CD4-positive, alpha-beta T cell treated with Interleukin-2 at 100 ng/mL for 4 hours (primary cell): ENCODE results near the gene DAB2.

Source experiments
- DNase-seq: peaks from one replicate; pipeline ENCODE4 v3.0.0-alpha.2; 2020; ENCODE audit warnings: low spot score

The DAB2 gene

GRCh38 chr5:39381376-39381775 is 43.4 kb downstream of the DAB2 start:
- DNase-seq: no peak

- no peak for DNase-seq
These were observed 45.1 kb downstream of the DAB2 start for GRCh38 chr5:39379693-39380092.

- DNase-seq: no peak
These were observed 47.2 kb downstream of the DAB2 start for GRCh38 chr5:39377613-39378012.

GRCh38 chr5:39376293-39376714 is 48.5 kb downstream of the DAB2 start:
- DNase-seq: peak; percentile 68

GRCh38 chr5:39373791-39374190 is 51.0 kb downstream of the DAB2 start:
- no peak for DNase-seq

GRCh38 chr5:39371367-39371635 is 53.5 kb downstream of the DAB2 start:
- DNase-seq: no peak

- no peak for DNase-seq
These were observed 54.0 kb downstream of the DAB2 start for GRCh38 chr5:39370555-39371366.

- DNase-seq: no peak
These were observed 55.5 kb downstream of the DAB2 start for GRCh38 chr5:39369123-39369815.

GRCh38 chr5:39368116-39368515 is 56.7 kb downstream of the DAB2 start:
- no peak for DNase-seq

- DNase-seq: no peak
These were observed 57.1 kb downstream of the DAB2 start for GRCh38 chr5:39367711-39368110.

GRCh38 chr5:39364367-39364766 is 60.4 kb downstream of the DAB2 start, which contains the start of gene C9:
Gene C9, minus strand, starts transcription at chr5:39364495. Its CDS starts 31 bp downstream, at chr5:39364464.
- no peak for DNase-seq

- DNase-seq: no peak
These were observed 61.6 kb downstream of the DAB2 start for GRCh38 chr5:39363217-39363616.

- DNase-seq: no peak
These were observed 62.1 kb downstream of the DAB2 start for GRCh38 chr5:39362646-39363045.

- DNase-seq: no peak
These were observed 63.5 kb downstream of the DAB2 start for GRCh38 chr5:39361306-39361705.

GRCh38 chr5:39360471-39361111 is 64.2 kb downstream of the DAB2 start:
- no peak for DNase-seq

GRCh38 chr5:39356263-39356662 is 68.5 kb downstream of the DAB2 start:
- DNase-seq: no peak

- no peak for DNase-seq
These were observed 69.5 kb downstream of the DAB2 start for GRCh38 chr5:39355324-39355723.

- DNase-seq: no peak
These were observed 70.9 kb downstream of the DAB2 start for GRCh38 chr5:39353717-39354399.

GRCh38 chr5:39352951-39353350 is 71.8 kb downstream of the DAB2 start:
- DNase-seq: no peak

- DNase-seq: no peak
These were observed 72.6 kb downstream of the DAB2 start for GRCh38 chr5:39352170-39352569.

GRCh38 chr5:39349484-39349883 is 75.3 kb downstream of the DAB2 start:
- no peak for DNase-seq

GRCh38 chr5:39342460-39342859 is 82.3 kb downstream of the DAB2 start:
- no peak for DNase-seq

- DNase-seq: no peak
These were observed 82.9 kb downstream of the DAB2 start for GRCh38 chr5:39341896-39342295.
